ENCODE results near the gene FRMPD2. TPM values are rescaled to one million over a fixed set of nuclear protein-coding genes. Genes with fewer than 3 reads are reported as not detected.

The FRMPD2 gene
- total RNA-seq, 1 experiment from 2014 or later = not detected

DNA sequence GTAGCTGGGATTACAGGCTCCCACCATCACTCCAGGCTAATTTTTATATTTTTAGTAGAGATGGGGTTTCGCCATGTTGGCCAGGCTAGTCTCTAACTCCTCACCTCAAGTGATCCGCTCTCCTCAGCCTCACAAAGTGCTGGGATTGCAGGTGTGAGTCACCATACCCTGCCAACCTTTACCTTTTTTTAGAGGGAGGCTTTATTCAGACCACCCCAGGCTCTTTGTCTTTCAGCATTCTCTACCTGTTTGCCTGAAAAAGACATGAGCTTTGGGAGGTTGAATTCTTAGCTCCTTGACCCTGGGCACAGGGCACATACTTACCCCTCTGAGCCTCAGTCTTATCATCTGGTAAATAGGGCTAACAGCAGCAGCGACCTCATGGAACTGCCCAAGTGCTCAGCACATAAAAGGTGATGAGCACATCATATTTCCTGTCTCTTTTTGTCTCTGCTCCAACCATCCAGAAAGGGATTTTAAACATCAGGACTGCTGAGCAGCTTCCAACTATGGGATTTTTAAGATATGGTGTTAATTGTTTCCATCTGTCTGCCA is 17.0 kb downstream of the FRMPD2 start:
- H3K27me3 ChIP-seq (replicated peaks; ENCODE audit: control insufficient read depth, insufficient read depth, low read length) = no peaks in the 10 kb centered on the region
- ChIA-PET POLR2A (no interaction called here), CTCF (no interaction called here)
- BruUV-seq (replicated peaks) = no TSS peak
- TF ChIP-seq CTCF (IDR thresholded peaks at IDR 0.05; ENCODE audit: insufficient read depth in 1 of 2, low read depth in 1 of 2, low read length in 1 of 2, severe bottlenecking in 1 of 2, unreplicated experiment in 1 of 2) = no peak
- intact Hi-C loops (cut with micrococcal nuclease; ENCODE audit: unreplicated experiment) = no loop called here
- no peaks in the 10 kb centered on the region for H3K36me3 ChIP-seq (ENCODE audit: control insufficient read depth, insufficient read depth, low read length)
- Mint-ChIP-seq H3K4me3 (ENCODE audit: unreplicated experiment) (no peak overlapping the region), H3K4me1 (ENCODE audit: low read depth, unreplicated experiment) (no peaks in the 10 kb centered on the region), H3K27me3 (ENCODE audit: insufficient read depth, unreplicated experiment) (peaks cover 24% of the 10 kb centered on the region), H3K9me3 (ENCODE audit: unreplicated experiment) (peaks cover 12% of the 10 kb centered on the region), H3K36me3 (ENCODE audit: insufficient read depth, unreplicated experiment) (no peaks in the 10 kb centered on the region), H3K27ac (ENCODE audit: unreplicated experiment) (no peak overlapping the region)
- no peak overlapping the region for H3K4me3 ChIP-seq (ENCODE audit: low read depth, low read length)
- DNase-seq = no peak
- H3K9me3 ChIP-seq = no peaks in the 10 kb centered on the region
- H3K4me1 ChIP-seq = no peaks in the 10 kb centered on the region

GRCh38 chr10:48255722-48256121 is 18.8 kb downstream of the FRMPD2 start:
- no peaks in the 10 kb centered on the region for H3K4me1 Mint-ChIP-seq (ENCODE audit: low read depth, unreplicated experiment)
- Histone ChIP-seq H3K36me3 (ENCODE audit: control insufficient read depth, insufficient read depth, low read length) (no peaks in the 10 kb centered on the region), H3K4me1 (peaks cover 6% of the 10 kb centered on the region; the same call in 1 of the 2 replicates), H3K27me3 (replicated peaks; ENCODE audit: control insufficient read depth, insufficient read depth, low read length) (no peaks in the 10 kb centered on the region), H3K9me3 (no peaks in the 10 kb centered on the region), H3K4me3 (ENCODE audit: low read depth, low read length) (no peak overlapping the region)
- ChIA-PET CTCF (no interaction called here), POLR2A (no interaction called here)
- H3K27me3 Mint-ChIP-seq (ENCODE audit: insufficient read depth, unreplicated experiment) = peaks cover 11% of the 10 kb centered on the region
- no peak overlapping the region for H3K27ac Mint-ChIP-seq (ENCODE audit: unreplicated experiment)
- intact Hi-C loops (cut with micrococcal nuclease; ENCODE audit: unreplicated experiment) = no loop called here
- H3K36me3 Mint-ChIP-seq (ENCODE audit: insufficient read depth, unreplicated experiment) = no peaks in the 10 kb centered on the region
- H3K9me3 Mint-ChIP-seq (ENCODE audit: unreplicated experiment) = peaks cover 9% of the 10 kb centered on the region
- H3K4me3 Mint-ChIP-seq (ENCODE audit: unreplicated experiment) = no peak overlapping the region
- no TSS peak for BruUV-seq (replicated peaks)
- no peak for DNase-seq
- TF ChIP-seq CTCF (IDR thresholded peaks at IDR 0.05; ENCODE audit: insufficient read depth in 1 of 2, low read depth in 1 of 2, low read length in 1 of 2, severe bottlenecking in 1 of 2, unreplicated experiment in 1 of 2) = no peak

DNA sequence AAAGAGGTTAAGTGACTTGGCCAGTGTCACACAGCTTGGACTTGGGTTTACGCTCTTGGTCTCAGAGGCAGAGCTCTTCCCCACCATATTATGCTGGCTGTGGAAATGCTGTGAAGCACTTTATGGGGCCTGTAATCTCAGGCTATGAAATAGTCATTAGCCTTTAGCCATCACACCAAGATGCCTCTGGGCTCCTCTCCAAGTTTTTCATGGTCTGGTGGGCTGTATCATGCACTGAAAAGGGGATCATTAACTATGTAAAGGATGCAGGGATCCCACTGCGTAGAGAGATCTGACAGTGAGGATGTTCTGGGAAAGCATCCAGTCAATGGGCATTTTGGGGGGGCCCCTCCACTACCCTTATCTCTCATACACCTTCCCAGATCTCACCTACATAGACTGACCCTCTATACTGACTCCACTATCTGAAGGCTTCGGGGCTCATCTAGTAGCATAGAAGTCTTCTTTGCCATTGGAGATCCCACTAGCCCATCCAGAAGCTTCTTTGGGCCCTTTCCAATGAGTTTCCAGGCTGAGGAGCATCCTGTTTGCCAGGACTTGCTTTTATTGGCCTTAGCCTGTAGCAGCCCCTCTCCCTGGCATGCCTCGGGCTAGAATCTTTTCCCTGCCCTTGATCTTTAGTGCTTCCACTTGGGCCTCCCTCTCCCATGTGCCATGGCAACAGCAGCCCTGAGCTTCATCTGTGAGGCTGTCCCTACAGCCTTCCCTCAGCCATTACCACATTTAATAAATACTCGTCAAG is 19.6 kb downstream of the FRMPD2 start:
- intact Hi-C loops (cut with micrococcal nuclease; ENCODE audit: unreplicated experiment) = no loop called here
- Mint-ChIP-seq H3K4me1 (ENCODE audit: low read depth, unreplicated experiment) (no peaks in the 10 kb centered on the region), H3K4me3 (ENCODE audit: unreplicated experiment) (no peak overlapping the region), H3K36me3 (ENCODE audit: insufficient read depth, unreplicated experiment) (no peaks in the 10 kb centered on the region), H3K27ac (ENCODE audit: unreplicated experiment) (no peak overlapping the region), H3K9me3 (ENCODE audit: unreplicated experiment) (peaks cover 1% of the 10 kb centered on the region), H3K27me3 (ENCODE audit: insufficient read depth, unreplicated experiment) (peaks cover 6% of the 10 kb centered on the region)
- no peak for TF ChIP-seq CTCF (IDR thresholded peaks at IDR 0.05; ENCODE audit: insufficient read depth in 1 of 2, low read depth in 1 of 2, low read length in 1 of 2, severe bottlenecking in 1 of 2, unreplicated experiment in 1 of 2)
- Histone ChIP-seq H3K27me3 (replicated peaks; ENCODE audit: control insufficient read depth, insufficient read depth, low read length) (no peaks in the 10 kb centered on the region), H3K4me1 (peaks cover 6% of the 10 kb centered on the region; the same call in 1 of the 2 replicates), H3K4me3 (ENCODE audit: low read depth, low read length) (no peak overlapping the region), H3K9me3 (no peaks in the 10 kb centered on the region), H3K36me3 (ENCODE audit: control insufficient read depth, insufficient read depth, low read length) (no peaks in the 10 kb centered on the region)
- POLR2A ChIA-PET = no interaction called here
- no TSS peak for BruUV-seq (replicated peaks)
- DNase-seq = no peak
- CTCF ChIA-PET = no interaction called here

All from Caco-2 (cell line).